GM18519 (cell line): ENCODE results near the gene BRSK2.

ENCODE experiments used
- ATAC-seq: cut with Tn5 transposase; IDR thresholded peaks from one replicate; pipeline ENCODE4 v1.9.1; 2021; ENCODE audit warnings: mild to moderate bottlenecking, moderate library complexity; ENCODE audit not compliant: unreplicated experiment, low FRiP score

Gene BRSK2

DNA sequence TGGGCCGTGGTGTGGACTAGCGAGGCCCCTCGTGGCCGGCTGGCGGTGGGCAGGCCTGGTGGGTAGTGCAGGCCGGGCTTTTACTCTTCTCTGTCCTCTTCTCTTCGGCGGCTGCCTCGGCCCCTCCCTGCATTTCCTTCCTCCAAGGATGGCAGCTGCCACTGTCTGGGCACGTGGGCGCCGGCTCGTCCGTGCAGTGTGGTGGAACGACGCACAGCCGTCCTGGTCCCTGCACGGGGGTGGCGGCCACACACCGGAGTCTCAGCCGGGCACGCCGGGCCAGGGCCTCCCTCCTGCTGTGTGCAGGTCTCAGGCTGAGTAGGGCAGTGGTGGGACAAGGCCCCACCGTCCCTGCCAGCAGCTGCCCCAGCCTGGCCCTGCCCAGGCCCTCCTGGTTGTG is 59.1 kb downstream of the BRSK2 start:
- ATAC-seq: no peak

DNA sequence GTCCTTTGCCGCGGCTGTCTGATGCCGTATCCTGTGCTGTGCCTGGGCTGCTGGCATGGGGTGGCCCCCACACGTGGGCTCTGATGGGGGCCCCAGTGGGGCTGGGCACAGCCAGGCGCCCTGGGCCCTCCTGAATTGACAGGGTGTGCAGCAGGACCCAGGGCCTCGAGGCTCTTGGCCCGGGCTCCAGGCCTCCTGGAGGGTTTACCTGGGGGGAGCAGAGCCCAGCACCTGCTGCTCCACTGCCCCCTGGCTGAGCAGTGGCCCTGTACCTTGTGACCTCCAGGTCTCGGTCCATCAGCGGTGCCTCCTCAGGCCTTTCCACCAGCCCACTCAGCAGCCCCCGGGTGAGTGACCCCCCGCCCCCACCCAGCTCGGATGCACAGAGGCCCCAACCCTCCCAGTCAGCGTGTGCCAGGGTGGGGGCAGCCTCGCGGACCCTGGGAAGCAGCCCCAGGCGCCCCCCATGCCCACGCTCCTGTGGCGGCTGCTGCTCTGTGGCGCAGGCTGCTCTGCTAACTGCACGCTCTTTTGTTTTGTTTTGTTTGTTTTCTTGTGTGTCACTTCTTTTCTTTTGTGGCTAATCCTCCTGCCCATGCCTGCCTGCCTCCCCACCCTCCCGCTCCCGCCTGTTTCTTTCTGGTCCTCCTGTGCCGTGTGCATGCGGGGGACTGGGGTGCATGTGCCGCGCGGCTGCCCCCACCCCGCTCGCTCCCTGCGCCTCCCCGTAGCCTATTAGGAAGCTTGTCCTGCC is 59.9 kb downstream of the BRSK2 start:
- ATAC-seq: no peak

DNA sequence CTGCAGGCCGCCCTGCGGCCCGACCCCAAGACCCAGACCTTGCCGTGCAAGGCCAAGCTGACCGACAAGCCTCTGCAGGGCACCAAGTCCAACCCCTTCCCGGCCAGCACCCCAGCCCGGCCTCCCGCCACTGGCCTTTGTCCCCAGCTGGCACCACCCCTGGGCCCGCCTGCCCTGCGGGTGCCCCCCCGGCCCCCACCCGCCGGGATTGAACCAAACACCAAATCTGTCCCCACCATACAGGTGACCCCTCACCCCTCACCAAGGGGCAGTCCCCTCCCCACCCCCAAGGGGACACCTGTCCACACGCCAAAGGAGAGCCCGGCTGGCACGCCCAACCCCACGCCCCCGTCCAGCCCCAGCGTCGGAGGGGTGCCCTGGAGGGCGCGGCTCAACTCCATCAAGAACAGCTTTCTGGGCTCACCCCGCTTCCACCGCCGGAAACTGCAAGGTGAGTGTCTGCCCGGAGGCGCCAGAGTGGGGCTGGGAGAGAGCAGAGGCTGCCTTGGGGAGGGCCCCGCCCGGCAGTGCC is 60.7 kb downstream of the BRSK2 start:
- no peak for ATAC-seq

DNA sequence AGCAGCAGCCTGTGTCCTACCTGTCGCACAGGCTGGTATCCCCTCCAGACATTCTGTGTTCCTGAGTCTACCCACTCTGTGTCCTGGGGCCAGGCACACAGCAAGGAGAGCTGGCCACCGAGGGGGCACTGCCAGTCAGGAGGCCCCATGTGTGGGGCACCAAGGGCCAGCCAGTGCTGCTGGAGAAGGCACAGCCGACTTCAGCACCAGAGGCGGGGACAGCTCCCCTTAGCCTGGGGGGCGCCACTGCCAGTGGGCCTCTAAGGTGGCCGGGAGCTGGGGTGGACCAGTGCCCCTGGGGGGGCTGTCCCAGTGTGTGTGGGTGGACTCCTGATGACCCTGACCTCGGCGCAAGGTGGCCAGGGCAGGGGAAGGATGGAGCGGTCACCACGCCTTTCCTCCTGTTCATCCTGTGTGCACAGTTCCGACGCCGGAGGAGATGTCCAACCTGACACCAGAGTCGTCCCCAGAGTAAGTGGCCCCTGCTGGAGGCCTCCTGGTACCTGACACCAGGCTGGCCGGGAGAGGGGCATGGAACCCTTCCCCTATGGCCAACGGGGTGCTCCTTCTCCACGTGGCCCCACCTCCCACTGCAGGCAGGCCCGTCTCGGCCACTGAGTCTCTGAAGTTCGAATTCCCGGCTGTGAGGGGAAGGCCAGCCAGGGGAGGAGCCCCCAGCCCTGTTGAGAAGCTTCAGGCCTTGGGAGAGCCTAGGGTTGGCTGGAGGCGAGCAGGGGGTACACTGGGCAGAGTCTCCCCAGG is 61.4 kb downstream of the BRSK2 start:
- ATAC-seq: no peak

DNA sequence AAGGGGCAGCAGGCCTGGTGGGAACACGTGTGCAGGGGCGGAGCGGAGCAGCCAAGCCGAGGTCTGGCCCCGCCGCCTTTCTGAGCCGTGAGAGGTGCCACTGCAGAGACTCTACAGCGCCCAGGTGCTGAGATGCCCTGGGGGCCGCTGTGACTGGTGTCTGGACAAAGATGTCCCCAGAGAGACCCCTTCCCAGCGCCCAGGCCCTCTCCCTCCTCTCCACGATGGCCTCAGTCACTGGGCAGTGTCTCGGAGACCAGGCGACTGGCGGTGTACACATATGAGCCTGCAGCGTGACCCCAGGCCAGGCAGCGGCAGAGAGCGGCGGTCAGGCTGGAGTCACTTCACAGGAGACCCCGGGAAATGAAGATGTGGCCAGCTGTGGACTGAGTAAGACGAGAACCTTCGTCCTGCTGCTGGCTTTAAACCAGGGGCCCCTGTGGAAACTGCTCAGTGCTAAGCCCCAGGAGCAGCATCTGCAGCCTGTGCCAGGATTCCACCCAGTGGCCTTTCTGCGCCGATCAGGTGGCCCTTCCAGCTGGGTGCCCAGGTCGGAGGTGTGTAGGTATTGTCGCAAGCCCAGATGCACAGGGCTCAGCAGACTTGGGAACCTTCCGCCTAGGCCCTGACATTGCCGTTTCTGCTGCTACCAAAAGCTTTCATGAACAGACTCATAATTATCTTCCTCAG is 62.2 kb downstream of the BRSK2 start:
- no peak for ATAC-seq

DNA sequence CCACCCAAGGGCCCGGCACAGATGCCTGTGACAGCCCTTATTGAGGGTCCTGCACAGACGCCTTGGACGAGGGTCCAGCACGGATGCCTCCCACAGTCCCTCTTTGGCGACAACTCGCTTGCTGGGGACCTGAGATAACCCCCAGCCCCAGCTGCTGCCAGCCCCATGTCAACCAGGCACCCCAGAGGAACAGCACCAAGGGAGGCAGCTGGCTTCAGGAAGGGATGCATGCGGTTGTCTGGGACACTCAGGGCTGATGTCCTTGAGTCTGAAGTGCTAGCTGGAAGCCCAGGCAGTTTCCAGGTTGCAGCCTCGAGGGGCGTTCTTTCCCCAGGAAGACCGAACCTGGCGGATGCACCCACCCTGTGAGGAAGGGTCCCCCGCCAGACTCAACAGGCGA is 63.0 kb downstream of the BRSK2 start:
- ATAC-seq: no peak

DNA sequence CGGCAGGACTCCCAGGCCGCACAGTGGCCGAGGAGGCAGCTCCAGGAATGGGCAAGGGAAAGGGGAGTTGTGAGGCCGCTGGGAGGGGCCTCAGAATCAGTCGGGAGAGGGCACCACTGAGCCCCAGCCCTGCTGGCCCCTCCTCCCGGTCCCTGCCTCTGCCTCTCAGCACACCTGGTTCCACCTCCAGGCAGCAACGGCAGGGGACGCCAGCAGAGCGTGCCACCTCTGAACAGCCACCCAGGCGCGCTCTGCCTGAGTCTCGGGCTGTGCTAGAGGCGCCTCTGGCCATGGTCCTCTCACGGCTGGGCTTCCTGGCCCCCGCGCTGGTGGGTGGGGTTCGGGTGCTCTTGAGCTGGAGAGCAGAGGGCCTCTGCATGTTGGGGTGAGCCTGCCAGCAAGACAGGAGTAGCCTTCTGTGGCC is 63.9 kb downstream of the BRSK2 start:
- ATAC-seq: no peak

DNA sequence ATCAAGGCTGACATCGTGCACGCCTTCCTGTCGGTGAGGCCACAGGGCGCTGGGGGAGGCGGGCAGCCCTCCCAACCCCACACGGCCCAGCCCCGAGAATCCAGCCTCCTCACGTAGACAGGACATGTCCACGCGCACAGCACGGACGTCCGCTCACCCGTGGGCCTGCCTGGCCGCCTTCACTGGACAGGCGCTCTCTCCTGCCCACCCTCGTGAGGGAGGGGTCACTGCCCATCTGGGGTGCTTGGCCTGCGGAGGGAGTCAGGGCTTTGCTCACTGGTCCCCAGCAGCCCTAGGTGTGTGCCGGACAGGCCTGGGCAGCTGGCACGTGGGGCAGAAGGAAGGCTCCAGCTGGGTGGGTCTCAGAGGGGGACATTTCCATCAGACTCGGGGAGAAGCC is 64.8 kb downstream of the BRSK2 start:
- ATAC-seq: no peak

DNA sequence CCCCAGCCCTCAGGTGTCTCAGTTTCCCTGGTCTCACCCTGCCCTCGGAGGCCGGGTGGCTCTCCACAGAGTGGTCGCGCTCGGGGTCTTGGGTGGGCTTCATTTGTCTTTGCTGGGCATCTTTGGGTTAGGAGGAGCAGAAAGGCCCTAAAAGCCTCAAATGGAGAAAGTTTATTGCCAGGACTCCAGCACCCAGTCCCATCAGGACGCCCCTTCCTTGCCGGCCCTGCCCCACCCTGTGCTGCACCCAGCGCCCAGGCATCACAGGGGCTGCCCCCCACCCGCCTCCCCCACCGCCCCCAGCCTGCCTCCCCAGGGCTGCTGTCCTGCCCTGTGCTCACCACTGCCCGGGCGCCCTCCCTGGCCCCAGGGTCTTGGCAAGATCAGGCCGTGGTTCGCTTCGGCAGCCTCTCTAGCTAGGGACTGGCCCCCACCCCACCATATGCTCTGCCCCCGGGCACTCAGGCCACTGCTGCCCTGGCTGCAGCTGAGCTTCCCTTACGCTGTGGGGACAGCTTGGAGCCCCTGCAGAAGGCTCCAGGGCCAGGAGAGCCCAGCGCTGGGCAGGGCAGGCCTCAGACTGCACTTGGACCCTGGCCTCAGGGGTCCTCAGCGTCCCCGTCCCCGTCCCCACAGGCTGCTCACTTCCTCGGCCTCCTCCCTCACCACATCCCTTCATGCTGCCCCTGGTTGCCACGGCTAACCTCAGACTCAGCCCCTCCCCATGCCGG is 65.5 kb downstream of the BRSK2 start:
- ATAC-seq: no peak

DNA sequence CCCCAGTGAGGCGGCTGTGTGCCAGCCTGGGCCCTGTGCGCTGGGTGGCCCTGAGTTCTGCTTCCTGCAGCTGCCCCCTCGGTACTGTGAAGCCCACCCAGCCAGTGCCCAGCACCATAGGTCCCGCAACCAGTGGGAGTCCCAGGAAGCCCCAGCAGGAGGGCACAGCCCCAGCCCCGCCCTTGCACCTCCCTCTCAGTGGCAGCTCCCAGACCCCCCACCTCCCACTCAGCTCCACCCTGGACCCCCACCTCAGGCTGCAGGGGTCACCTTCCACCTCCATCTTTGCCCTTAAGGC is 66.0 kb downstream of the BRSK2 start:
- ATAC-seq: no peak

DNA sequence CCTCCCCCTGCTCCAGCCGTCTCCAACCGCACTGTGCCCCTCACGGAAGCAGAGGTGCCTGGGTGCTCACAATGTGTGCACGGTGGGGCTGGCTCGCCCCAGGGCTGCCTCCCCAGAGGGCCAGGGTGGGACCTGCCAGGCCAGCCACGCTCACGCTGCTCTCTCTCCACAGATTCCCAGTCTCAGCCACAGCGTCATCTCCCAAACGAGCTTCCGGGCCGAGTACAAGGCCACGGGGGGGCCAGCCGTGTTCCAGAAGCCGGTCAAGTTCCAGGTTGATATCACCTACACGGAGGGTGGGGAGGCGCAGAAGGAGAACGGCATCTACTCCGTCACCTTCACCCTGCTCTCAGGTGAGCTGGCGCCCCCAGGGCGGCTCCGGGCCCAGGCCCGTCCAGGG is 66.4 kb downstream of the BRSK2 start:
- no peak for ATAC-seq

DNA sequence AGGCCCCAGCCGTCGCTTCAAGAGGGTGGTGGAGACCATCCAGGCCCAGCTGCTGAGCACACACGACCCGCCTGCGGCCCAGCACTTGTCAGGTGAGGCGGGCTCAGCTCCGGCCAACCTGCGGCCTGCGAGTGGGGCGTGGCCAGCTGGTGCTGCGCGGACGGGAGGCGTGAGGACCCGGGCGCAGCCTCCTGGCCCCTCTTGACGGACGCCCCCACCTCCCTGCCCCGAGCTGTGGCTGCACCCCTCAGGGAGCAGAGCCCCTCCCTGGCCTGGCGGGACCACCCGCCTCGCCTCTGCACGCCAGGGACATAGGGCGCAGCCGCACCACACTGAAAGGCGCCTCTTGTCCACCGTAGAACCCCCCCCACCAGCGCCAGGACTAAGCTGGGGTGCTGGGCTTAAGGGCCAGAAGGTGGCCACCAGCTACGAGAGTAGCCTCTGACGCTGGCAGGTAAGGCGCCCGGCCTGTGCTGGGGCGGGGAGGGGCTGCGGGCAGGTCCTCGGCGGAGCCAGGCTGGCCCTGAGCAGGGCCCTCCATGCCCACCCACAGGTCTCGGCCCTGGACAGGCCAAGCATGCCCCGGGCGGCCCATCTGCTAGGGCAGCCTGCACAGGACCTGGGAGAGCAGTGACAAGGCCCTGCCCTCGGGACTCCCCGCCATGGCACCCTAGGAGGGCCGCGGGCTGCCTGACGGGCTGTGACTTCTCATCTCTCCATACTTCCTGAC is 67.0 kb downstream of the BRSK2 start:
- ATAC-seq: no peak

DNA sequence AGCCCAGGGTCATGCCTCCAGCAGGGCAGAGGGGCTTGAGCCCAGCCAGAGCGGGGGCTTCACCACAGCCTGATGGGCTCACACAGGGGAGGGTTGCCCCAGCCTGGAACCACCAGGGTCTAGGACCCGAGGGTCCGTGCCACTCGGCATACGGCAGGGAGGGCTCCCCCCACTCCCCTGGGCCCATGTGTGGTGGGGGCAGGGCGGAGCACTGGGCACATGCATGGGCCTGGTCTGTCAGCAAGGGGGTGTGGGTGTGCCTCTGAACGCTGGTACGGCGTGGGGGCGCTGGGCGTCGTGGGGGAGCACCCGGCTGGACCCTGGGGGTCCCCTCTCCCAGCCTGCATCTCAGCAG is 67.6 kb downstream of the BRSK2 start:
- ATAC-seq: no peak

DNA sequence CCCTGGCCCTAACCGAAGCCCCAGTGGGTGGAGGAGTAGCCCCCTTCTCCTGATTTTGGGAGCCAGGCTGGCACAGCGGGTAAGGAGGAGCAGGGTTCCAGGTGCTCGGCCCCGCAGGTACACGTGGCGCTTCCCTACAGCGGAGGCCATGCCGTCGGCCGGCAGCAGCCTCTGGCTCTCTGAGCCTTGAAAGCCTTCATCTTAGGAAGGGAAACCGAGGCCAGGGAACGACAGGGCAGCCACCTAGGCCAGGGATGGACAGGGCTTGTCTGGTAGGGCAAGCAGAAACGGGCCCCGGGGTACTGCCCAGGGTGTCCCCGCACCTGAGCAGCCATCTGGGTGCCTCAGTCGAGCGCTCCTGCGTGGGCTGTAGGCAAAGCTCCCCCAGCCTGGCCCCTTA is 68.1 kb downstream of the BRSK2 start:
- ATAC-seq: no peak

DNA sequence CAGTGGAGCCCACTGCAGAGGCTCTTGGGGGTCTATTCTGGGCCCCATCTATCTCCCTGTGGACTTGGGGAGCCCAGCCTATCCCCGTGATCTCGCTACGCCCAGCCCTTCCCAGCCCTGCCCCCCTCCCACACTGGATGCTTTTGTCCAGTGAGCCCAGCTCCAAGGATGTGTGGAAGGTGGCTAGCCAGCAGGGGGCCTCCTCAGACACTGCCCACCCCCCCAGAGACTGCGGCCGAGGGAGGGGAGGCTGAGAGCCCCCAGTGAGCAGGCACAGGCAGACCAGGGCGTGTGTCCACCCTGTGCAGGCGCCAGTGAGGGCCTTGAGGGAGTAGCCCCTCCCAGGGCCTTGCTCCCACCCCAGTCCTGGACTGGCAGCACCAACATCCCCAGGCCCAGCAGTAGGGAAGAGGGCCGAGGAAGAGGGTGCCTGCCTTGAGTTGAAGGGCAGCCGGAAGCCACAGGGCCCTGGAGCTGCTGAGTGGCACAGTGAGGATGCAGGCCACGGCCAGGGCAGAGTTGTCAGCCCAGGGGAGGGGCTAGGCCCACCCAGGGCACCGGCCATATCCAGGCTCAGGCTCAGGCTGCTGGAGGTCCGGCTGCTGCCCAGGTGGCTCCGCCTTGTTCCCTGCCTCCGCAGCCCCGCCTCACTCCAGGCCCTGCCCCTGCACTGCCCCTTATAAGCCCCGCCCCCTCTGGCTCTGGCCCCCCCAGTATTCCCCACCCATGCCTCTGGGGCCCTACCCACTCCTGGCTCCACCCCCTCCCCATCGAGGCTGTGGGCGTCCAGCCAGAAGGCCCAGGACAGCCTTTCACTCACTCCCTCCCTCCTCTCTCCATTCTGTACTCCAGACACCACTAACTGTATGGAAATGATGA is 68.8 kb downstream of the BRSK2 start:
- ATAC-seq: no peak

DNA sequence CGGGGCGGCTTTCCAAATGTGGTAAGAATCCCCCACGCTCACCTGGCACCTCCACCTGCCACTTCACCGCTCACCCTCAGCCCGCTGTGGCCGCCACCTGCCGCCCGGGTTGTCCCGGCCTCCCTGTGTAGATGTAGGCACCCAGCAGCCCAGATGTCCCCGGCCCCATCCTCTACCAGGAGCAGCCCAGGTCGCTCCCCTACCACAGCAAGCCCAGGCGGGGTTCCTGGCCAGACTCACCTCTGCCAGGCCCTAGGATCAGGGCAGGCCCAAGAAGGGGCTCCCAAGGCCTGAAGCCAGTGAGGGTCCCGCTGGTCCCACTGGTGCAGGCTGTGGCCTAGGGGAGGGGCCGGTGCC is 69.5 kb downstream of the BRSK2 start:
- ATAC-seq: no peak

DNA sequence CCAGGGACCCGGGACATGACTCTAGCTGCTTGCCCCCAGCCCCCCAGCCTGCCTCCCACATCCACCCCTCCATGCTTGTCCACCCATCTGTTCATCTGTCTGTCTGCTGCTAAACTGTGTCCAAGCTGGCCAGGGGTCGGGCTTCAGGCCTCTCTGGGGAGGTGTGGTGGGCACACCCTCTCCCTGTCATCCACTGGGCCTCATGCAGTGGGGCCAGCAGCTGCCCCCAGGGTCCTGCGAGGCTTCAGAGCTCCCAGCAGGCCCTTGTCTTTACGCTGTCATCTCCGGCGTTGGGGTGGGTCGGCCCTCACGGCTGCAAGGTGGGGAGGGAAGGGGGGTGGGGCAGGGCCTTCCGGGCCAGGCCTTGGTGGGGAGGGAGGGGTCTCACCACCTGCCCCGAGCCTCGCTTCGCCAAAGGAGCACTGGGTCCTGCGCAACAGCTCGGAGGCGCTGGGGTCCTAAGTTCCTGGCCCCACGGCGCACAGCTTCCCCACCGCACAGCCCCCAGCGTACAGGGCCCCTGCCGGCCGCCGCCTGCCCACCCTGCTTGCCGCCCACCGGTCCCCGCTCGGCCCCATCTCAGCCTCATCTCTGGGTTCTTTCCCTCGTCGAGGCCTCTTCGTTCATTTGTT is 70.1 kb downstream of the BRSK2 start:
- ATAC-seq: no peak

DNA sequence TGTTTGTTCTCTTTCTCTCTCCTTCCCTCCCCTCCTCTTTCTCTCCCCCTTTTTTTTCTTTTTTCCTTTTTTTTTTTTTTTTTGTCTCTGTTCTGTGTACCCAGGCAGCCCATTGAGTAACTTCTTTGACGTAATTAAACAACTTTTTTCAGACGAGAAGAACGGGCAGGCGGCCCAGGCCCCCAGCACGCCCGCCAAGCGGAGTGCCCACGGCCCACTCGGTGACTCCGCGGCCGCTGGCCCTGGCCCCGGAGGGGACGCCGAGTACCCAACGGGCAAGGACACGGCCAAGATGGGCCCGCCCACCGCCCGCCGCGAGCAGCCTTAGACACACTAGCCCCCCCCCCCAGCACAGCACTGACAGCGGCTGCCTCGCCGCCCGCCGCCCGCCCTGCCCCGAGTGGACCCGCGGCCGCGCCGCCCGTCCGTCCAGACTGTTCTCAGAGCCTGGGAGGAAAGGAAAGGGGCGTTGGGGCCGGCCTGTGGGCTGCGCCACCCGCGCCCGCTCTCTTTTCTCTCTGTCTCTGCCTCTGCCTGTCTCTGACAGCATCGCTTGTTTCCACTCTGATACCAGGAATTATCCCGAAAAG is 70.8 kb downstream of the BRSK2 start:
- no peak for ATAC-seq
